SK-N-SH (cell line): Measurements from ENCODE around the gene CLMN. TPM values are rescaled to one million over a fixed set of nuclear protein-coding genes. Genes with fewer than 3 reads are reported as not detected.

ENCODE experiments used
- CTCF ChIA-PET: fragments of 300-600, 350-600 bp; formaldehyde crosslinking; extraction: SDS; loops from one replicate; lab custom pipeline; 2021; lab: Yijun Ruan, JAX
- POLR2A ChIA-PET: fragments of 350-600 bp; sonication (Branson Sonifier 250); formaldehyde crosslinking; extraction: SDS; loops from one replicate; lab custom pipeline; 2020; ENCODE audit warnings: antibody characterized with exemption, inconsistent platforms; lab: Yijun Ruan, JAX
- DNase-seq: peaks from one replicate; pipeline ENCODE4 v3.0.0; 2012
- H2AFZ ChIP-seq: fragments of 200-600 bp; sonication (generic); 2 replicates; pipeline ENCODE4 v1.8.1; 2016; ENCODE audit warnings: antibody characterized with exemption, mild to moderate bottlenecking, low read depth
- H3F3A ChIP-seq: fragments of 200-600 bp; sonication (generic); replicated peaks from 2 replicates; pipeline ENCODE3; 2016; ENCODE audit warnings: antibody characterized with exemption, mild to moderate bottlenecking; ENCODE audit not compliant: insufficient read depth
- H3K27ac ChIP-seq, 2 experiments: fragments of 200-500 bp in 1 of 2; fragments of 200-600 bp in 1 of 2; sonication (Bioruptor generic) in 1 of 2; sonication (generic), shearing (Covaris generic) in 1 of 2; 2 replicates each; pipeline versions ENCODE4 v1.5.1 to v1.6.1; 2014 to 2016; ENCODE audit warnings: low read depth in 2 of 2, inconsistent platforms in 1 of 2, low read length in 1 of 2, mild to moderate bottlenecking in 1 of 2, mixed read lengths in 1 of 2
- H3K27me3 ChIP-seq: fragments of 200-600 bp; sonication (generic), shearing (Covaris generic); 2 replicates; pipeline ENCODE4 v1.6.1; 2016; ENCODE audit warnings: mixed run types; ENCODE audit not compliant: insufficient read depth
- H3K36me3 ChIP-seq, 2 experiments: fragments of 200-500 bp in 1 of 2; fragments of 200-600 bp in 1 of 2; sonication (Bioruptor generic) in 1 of 2; sonication (generic) in 1 of 2; replicated peaks in 1 of 2; 2 replicates each; pipeline versions ENCODE3 to v1.5.1; 2014 to 2016; ENCODE audit warnings: low read length in 1 of 2, mild to moderate bottlenecking in 1 of 2; ENCODE audit not compliant: insufficient read depth in 2 of 2, control insufficient read depth in 1 of 2
- H3K4me1 ChIP-seq, 2 experiments: fragments of 200-500 bp in 1 of 2; fragments of 200-600 bp in 1 of 2; sonication (Bioruptor generic) in 1 of 2; sonication (generic), shearing (Covaris generic) in 1 of 2; 2 replicates each; pipeline versions ENCODE4 v1.5.1 to v1.6.1; 2014 to 2016; ENCODE audit warnings: low read depth in 1 of 2, low read length in 1 of 2, mixed run types in 1 of 2; ENCODE audit not compliant: insufficient read depth in 2 of 2, control insufficient read depth in 1 of 2
- H3K4me2 ChIP-seq: fragments of 200-600 bp; sonication (generic), shearing (Covaris generic); 2 replicates; pipeline ENCODE4 v1.6.1; 2017; ENCODE audit warnings: mixed run types
- H3K4me3 ChIP-seq, 2 experiments: fragments of 200-500 bp in 1 of 2; fragments of 200-600 bp in 1 of 2; sonication (Bioruptor generic) in 1 of 2; sonication (generic), shearing (Covaris generic) in 1 of 2; 2 replicates each; pipeline versions ENCODE4 v1.5.1 to v1.8.1; 2014 to 2016; ENCODE audit warnings: low read depth in 2 of 2, inconsistent platforms in 1 of 2, low read length in 1 of 2, mild to moderate bottlenecking in 1 of 2, mixed read lengths in 1 of 2, moderate library complexity in 1 of 2
- H3K79me2 ChIP-seq: fragments of 200-600 bp; sonication (generic); 2 replicates; pipeline ENCODE4 v1.8.1; 2017; ENCODE audit warnings: mild to moderate bottlenecking; ENCODE audit not compliant: insufficient read depth
- H3K9ac ChIP-seq: fragments of 200-600 bp; sonication (generic); 2 replicates; pipeline ENCODE4 v1.6.1; 2017; ENCODE audit warnings: mixed run types
- H3K9me2 ChIP-seq: fragments of 200-600 bp; sonication (generic); 2 replicates; pipeline ENCODE4 v1.6.1; 2017; ENCODE audit warnings: mixed run types
- H3K9me3 ChIP-seq: fragments of 200-600 bp; sonication (generic); 2 replicates; pipeline ENCODE4 v1.6.1; 2017; ENCODE audit warnings: mixed run types, mild to moderate bottlenecking, moderate library complexity
- H4K20me1 ChIP-seq: fragments of 200-600 bp; sonication (generic); 2 replicates; pipeline ENCODE4 v1.6.1; 2017; ENCODE audit warnings: mild to moderate bottlenecking, mixed run types; ENCODE audit not compliant: insufficient read depth
- CTCF ChIP-seq: fragments of 200-600 bp; sonication (generic); IDR thresholded peaks from 2 replicates; pipeline ENCODE4 v1.6.1; 2017; ENCODE audit warnings: antibody characterized with exemption, mild to moderate bottlenecking, moderate library complexity
- EP300 ChIP-seq, 2 experiments: IDR thresholded peaks; 2 replicates each; pipeline versions ENCODE4 v1.4.0 to v1.6.1; 2012; ENCODE audit warnings: borderline replicate concordance in 1 of 2, low read depth in 1 of 2, low read length in 1 of 2
- GABPA ChIP-seq: IDR thresholded peaks from 2 replicates; pipeline ENCODE4 v1.4.0; 2012; ENCODE audit warnings: low read depth, mild to moderate bottlenecking
- REST ChIP-seq: IDR thresholded peaks from 2 replicates; pipeline ENCODE4 v1.6.1; 2012; ENCODE audit warnings: mild to moderate bottlenecking, low read depth, low read length, moderate library complexity
- SMC3 ChIP-seq: IDR thresholded peaks from 2 replicates; pipeline ENCODE4 v1.6.1; 2012; ENCODE audit warnings: low read depth, low read length, improper control_type of control experiment
- TCF12 ChIP-seq: IDR thresholded peaks from 2 replicates; pipeline ENCODE4 v1.4.0; 2012
- ZBTB33 ChIP-seq: IDR thresholded peaks from 2 replicates; pipeline ENCODE4 v1.4.0; 2012; ENCODE audit warnings: low read depth, borderline replicate concordance
- WGBS: methylation state at CpG from one replicate; pipeline ENCODE4 v1.1.6; 2017; ENCODE audit warnings: low lambda C conversion rate; 5-methylcytosine and 5-hydroxymethylcytosine counted together
- polyA plus RNA-seq, 3 experiments: library from polyadenylated mRNA; depleted of rRNA; stranded (reverse); fragments of >200 nt; gene quantifications; 2 replicates each; pipeline ENCODE4 v1.2.3, GENCODE V29; 2012

The CLMN gene
- polyA plus RNA-seq, 1 of the 3 experiments (the other 2 are of a cell fraction): 1.4 TPM

GRCh38 chr14:95300002-95300696, 19.6 kb downstream of the CLMN start:
- CTCF ChIA-PET: interaction anchor here (0.9 to 1.1 kb wide), 2 partner anchors 132 to 610 kb away, joined by 3 read pairs; no protein-coding TSS in a partner anchor
- TF ChIP-seq ZBTB33 (no peak), REST (no peak), GABPA (no peak), EP300 (IDR thresholded peaks at IDR 0.05; ENCODE audit: borderline replicate concordance in 1 of 2, low read depth in 1 of 2, low read length in 1 of 2) (no peak), CTCF (no peak), TCF12 (no peak), SMC3 (no peak)
- TF ChIP-seq, all 33 proteins: peak for 0
- POLR2A ChIA-PET: no interaction called here
- Histone ChIP-seq H3K4me3 (no peak overlapping the region), H4K20me1 (no peaks in the 10 kb centered on the region), H3F3A (no peaks in the 10 kb centered on the region), H3K36me3 (no peaks in the 10 kb centered on the region), H3K9me2 (no peaks in the 10 kb centered on the region), H2AFZ (no peak overlapping the region), H3K27me3 (no peaks in the 10 kb centered on the region), H3K79me2 (no peaks in the 10 kb centered on the region), H3K9ac (no peak overlapping the region), H3K4me1 (peaks cover 4 to 11% of the 10 kb centered on the region in 2 experiments; a peak in 2 of 4 replicates), H3K9me3 (no peaks in the 10 kb centered on the region), H3K4me2 (no peak overlapping the region), H3K27ac (no peak overlapping the region)
- WGBS: 87% methylated on average over 9 of the region's 12 CpGs
- no peak for DNase-seq
